D721Med (cell line): ENCODE results near the gene POLE.

Experiments
- DNase-seq: peaks from one replicate; pipeline ENCODE4 v3.0.0; 2011; ENCODE audit warnings: low spot score; ENCODE audit not compliant: insufficient read length
- FAIRE-seq: peaks from 2 replicates; lab custom pipeline; 2011; peaks lifted over from hg19 to GRCh38; lab: Jason Lieb, UNC
- TF ChIP-seq, protein P1 (sequence below): IDR thresholded peaks from 2 replicates; pipeline ENCODE4 v1.5.1; 2012; ENCODE audit warnings: mild to moderate bottlenecking, control low read depth; ENCODE audit not compliant: insufficient read depth; ENCODE audit errors: missing control alignments

Gene POLE

DNA sequence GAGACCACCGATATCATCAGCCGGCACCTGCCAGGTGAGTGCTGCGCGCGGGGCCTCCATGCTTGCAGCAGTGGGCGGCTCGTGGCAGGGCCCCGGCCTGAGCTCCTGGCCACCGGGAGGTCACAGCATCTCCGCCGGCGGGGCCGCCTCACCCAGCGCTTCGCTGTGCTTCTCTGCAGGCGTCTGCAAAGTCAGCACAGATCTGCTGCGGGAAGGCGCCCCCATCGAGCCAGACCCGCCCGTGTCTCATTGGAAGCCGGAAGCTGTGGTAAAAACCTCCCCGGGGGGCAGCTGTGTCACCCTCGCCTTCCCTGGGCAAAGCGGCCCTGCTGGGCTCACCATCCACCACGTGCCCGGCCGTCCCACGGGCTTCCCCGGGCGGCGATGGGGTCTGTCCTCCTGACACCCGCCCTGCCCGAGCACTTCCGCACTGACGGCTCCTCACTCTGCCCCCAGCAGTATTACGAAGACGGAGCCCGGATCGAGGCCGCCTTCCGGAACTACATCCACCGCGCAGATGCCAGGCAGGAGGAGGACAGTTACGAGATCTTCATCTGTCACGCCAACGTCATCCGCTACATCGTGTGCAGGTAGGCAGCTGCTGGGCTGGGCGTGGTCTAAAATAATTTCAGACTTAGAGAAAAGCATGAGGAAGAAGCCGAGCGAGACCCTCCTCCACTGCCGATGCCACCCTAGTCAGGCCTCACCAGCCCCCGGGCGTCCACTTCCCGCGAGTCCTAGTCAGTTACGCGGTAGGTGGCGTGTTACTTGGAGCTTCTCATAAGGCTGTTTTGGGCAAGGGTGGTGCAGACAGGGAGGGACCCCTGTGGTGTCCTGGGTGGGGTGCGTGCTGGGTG lies 30.6 kb upstream of the POLE start:
- FAIRE-seq (no peak), DNase-seq (no peak)
- TF ChIP-seq, protein P1, sequence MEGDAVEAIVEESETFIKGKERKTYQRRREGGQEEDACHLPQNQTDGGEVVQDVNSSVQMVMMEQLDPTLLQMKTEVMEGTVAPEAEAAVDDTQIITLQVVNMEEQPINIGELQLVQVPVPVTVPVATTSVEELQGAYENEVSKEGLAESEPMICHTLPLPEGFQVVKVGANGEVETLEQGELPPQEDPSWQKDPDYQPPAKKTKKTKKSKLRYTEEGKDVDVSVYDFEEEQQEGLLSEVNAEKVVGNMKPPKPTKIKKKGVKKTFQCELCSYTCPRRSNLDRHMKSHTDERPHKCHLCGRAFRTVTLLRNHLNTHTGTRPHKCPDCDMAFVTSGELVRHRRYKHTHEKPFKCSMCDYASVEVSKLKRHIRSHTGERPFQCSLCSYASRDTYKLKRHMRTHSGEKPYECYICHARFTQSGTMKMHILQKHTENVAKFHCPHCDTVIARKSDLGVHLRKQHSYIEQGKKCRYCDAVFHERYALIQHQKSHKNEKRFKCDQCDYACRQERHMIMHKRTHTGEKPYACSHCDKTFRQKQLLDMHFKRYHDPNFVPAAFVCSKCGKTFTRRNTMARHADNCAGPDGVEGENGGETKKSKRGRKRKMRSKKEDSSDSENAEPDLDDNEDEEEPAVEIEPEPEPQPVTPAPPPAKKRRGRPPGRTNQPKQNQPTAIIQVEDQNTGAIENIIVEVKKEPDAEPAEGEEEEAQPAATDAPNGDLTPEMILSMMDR, result no peak

DNA sequence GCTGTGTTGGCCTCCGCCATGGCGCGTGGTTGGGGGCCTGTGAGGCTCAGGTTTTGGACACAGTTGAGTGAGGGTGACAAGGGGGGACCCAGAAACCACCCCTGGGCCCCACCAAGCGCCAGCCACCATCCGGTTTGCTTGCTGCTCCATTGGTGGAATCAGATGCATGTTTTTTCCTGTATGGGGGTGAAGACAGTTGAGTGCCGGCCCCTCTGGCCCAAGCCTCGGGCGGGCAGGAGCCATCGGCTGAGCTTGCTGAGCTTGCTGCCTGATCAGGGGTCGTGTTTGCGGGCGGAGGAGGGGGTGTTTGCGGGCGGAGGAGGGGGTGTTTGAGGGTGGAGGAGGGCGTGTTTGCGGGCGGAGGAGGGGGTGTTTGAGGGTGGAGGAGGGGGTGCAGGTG lies 29.9 kb upstream of the POLE start:
- no peak for DNase-seq
- TF ChIP-seq, protein P1, result no peak
- no peak for FAIRE-seq

DNA sequence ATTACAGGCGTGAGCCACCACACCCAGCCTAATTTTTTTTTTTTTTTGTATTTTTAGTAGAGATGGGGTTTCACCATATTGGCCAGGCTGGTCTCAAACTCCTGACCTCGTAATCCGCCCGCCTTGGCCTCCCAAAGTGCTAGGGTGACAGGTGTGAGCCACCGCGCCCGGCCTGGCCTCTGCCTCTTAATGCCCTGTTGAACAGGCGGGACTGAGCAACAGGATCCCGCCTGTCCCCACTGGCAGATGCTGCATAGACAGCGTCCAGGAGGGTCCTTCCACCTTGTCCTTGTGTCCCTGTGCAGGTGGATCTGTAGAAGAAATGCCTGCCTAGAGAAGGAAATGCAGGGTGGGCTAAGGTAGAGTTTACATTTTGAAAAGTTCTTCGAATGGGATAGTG lies 29.2 kb upstream of the POLE start:
- DNase-seq (no peak), FAIRE-seq (no peak)
- TF ChIP-seq, protein P1, result no peak

DNA sequence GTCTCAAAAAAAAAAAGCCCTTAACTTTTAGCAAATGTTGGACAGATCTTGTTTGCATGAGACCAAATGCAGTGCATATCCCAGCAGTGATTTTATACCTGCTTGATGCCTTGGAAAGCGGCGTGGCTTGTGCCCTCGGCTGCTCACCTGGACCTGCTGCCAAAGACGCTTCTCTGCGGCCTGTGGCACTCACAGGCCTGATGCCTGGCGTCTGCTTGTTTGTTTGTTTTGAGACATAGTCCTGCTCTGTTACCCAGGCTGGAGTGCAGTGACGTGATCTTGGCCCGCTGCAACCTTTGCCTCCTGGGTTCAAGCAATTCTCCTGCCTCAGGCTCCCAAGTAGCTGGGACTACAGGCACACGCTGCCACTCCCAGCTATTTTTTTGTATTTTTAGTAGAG lies 28.7 kb upstream of the POLE start:
- TF ChIP-seq, protein P1, result no peak
- no peak for DNase-seq
- FAIRE-seq, result no peak

DNA sequence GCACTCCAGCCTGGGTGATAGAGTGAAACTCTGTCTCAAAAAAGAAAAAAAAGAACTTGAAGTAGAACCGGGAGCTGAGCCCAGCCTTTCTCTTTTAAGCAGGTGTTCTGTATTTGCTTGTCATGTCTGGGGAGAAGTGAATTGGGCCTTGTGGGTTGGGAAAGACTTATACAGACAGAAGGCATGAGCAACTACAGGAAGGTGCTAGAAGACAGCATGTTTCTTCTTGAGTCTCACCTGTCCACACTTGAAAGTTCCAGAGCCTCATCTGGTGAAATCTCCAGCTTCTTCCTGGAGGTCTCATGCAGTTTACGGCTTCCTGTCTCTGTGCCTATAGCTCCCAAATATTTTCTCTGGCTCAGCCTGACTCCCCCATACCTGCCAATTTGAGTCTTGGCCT lies 26.0 kb upstream of the POLE start:
- FAIRE-seq (no peak), DNase-seq (no peak)
- TF ChIP-seq, protein P1, result no peak

DNA sequence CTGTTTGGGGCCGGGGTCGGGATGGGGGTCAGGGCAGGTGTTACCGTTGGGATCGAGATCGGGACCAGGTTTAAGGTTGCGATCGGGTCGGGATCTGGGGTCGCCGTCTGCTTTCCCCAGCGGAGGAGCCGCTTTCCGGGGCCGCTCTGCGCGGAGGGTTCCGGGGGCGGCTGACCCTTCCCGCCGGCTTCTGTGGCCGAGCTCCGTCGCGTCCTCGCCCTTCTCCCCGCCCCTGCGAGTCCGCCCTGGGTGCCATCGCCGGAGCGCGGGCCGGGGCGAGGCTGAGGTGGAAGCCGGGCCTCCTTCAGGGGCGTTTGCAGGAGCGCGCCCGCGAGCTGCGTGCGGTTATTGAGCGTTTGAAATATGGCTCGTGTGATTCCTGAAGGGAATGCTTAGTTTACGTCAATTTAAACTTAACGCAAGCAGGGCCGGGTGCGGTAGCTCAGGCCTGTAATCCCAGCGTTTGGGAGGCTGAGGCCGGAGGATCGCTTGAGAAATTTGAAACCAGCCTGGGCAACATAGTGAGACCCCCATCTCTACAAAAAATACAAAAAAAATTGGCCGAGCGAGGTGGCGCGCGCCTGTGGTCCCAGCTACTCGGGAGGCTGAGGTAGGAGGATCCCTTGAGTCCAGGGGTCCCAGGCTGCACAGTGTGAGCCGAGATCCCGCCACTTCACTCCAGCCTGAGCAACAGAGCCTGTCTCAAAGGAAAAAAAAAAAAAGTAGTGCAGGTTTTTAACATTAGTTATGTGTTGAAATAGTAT lies 24.1 kb upstream of the POLE start:
- DNase-seq, result no peak
- FAIRE-seq, result no peak
- TF ChIP-seq, protein P1, result no peak
